ENCODE results near the gene INPP5K.
"Not testable (repeated sequence)": the region's sequence is repeated elsewhere in the genome, so short reads cannot be mapped to it uniquely, and the experiment has no call there.

DNA sequence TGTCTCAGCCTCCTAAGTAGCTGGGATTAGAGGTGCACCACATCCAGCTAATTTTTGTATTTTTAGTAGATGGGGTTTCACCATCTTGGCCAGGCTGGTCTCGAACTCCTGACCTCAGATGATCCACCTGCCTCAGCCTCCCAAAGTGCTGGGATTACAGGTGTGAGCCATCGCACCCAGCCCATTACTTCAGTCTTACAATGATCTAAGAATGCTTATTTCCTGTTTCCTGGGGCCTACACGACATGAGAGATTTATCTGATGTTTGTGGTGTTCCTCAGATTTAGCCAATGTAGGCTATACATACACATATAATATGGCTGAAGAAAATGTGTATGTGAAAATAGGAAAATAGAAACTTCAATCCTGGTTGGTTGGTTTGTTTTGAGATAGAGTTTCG is 10.5 kb upstream of the INPP5K start:
- TF ChIP-seq, protein P1, sequence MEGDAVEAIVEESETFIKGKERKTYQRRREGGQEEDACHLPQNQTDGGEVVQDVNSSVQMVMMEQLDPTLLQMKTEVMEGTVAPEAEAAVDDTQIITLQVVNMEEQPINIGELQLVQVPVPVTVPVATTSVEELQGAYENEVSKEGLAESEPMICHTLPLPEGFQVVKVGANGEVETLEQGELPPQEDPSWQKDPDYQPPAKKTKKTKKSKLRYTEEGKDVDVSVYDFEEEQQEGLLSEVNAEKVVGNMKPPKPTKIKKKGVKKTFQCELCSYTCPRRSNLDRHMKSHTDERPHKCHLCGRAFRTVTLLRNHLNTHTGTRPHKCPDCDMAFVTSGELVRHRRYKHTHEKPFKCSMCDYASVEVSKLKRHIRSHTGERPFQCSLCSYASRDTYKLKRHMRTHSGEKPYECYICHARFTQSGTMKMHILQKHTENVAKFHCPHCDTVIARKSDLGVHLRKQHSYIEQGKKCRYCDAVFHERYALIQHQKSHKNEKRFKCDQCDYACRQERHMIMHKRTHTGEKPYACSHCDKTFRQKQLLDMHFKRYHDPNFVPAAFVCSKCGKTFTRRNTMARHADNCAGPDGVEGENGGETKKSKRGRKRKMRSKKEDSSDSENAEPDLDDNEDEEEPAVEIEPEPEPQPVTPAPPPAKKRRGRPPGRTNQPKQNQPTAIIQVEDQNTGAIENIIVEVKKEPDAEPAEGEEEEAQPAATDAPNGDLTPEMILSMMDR (conservative IDR thresholded peaks at IDR 0.05), result not testable (repeated sequence)
- TF ChIP-seq EZH2 (IDR thresholded peaks at IDR 0.05; ENCODE audit: low read depth), result not testable (repeated sequence)

Measured in PC-9 (cell line).